HepG2 (cell line): ENCODE data around the gene GPN1. TPM values are rescaled to one million over a fixed set of nuclear protein-coding genes. Genes with fewer than 3 reads are reported as not detected.

Experiments used
- ARNT ChIP-seq: fragments of 450-650 bp; IDR thresholded peaks from 2 replicates; pipeline ENCODE4 v1.6.1; 2017
- DNMT1 ChIP-seq: sonication (generic); formaldehyde crosslinking; IDR thresholded peaks from 2 replicates; pipeline ENCODE4 v1.5.1; 2020; ENCODE audit warnings: mild to moderate bottlenecking, missing genetic modification reagents
- EHMT2 ChIP-seq: fragments of 200-600 bp; sonication (generic); IDR thresholded peaks from 2 replicates; pipeline ENCODE4 v1.7.0; 2017; ENCODE audit warnings: antibody characterized with exemption, low read depth, low read length, borderline replicate concordance
- FOXP1 ChIP-seq, 2 experiments: fragments of 450-650 bp in 1 of 2; IDR thresholded peaks; 2 replicates each; pipeline ENCODE4 v1.6.1; 2017 to 2018; ENCODE audit warnings: antibody characterized with exemption in 1 of 2
- GTF2F1 ChIP-seq: fragments of 150-350 bp; IDR thresholded peaks from 2 replicates; pipeline ENCODE4 v1.6.1; 2014; ENCODE audit warnings: low read length
- HDAC1 ChIP-seq: sonication (generic); formaldehyde crosslinking; IDR thresholded peaks from 2 replicates; pipeline ENCODE4 v1.5.1; 2020; ENCODE audit warnings: mild to moderate bottlenecking, missing genetic modification reagents
- HOMEZ ChIP-seq: IDR thresholded peaks from 2 replicates; pipeline ENCODE4 v1.6.1; 2016; ENCODE audit warnings: low read depth
- KDM5A ChIP-seq: fragments of 200-600 bp; sonication (generic); IDR thresholded peaks from 2 replicates; pipeline ENCODE4 v1.7.0; 2018; ENCODE audit warnings: antibody characterized with exemption, mild to moderate bottlenecking, low read length, borderline replicate concordance
- KDM6A ChIP-seq: IDR thresholded peaks from 2 replicates; pipeline ENCODE4 v1.6.1; 2016; ENCODE audit warnings: low read depth
- MYPOP ChIP-seq: sonication (generic); formaldehyde crosslinking; IDR thresholded peaks from 2 replicates; pipeline ENCODE4 v1.8.1; 2023; ENCODE audit warnings: mild to moderate bottlenecking, moderate library complexity, missing genetic modification reagents
- RBM22 ChIP-seq: fragments of 200-400 bp; formaldehyde crosslinking; optimal IDR thresholded peaks from 2 replicates; pipeline ENCODE3; 2017; ENCODE audit warnings: mild to moderate bottlenecking, low read length, moderate library complexity
- REPIN1 ChIP-seq: sonication (generic); formaldehyde crosslinking; IDR thresholded peaks from 2 replicates; pipeline ENCODE4 v1.8.0; 2022; ENCODE audit warnings: missing genetic modification reagents, low read depth, mild to moderate bottlenecking, borderline replicate concordance
- RXRA ChIP-seq: sonication (generic); formaldehyde crosslinking; IDR thresholded peaks from 2 replicates; pipeline ENCODE4 v1.5.1; 2020; ENCODE audit warnings: missing genetic modification reagents
- SMC3 ChIP-seq: IDR thresholded peaks from 2 replicates; pipeline ENCODE4 v1.6.1; 2011; ENCODE audit warnings: low read length, improper control_type of control experiment
- TBP ChIP-seq: sonication (generic); formaldehyde crosslinking; IDR thresholded peaks from 2 replicates; pipeline ENCODE4 v1.5.0; 2020; ENCODE audit warnings: missing genetic modification reagents
- TCF7 ChIP-seq: sonication (generic); IDR thresholded peaks from 2 replicates; pipeline ENCODE4 v1.6.1; 2016; ENCODE audit warnings: antibody characterized with exemption, low read depth
- TGIF2 ChIP-seq: IDR thresholded peaks from 2 replicates; pipeline ENCODE4 v1.6.1; 2016; ENCODE audit warnings: control low read depth, missing compliant biosample characterization
- THRA ChIP-seq: sonication (generic); formaldehyde crosslinking; IDR thresholded peaks from 2 replicates; pipeline ENCODE4 v1.4.0; 2020; ENCODE audit warnings: missing genetic modification reagents, borderline replicate concordance
- ZFX ChIP-seq: sonication (generic); formaldehyde crosslinking; IDR thresholded peaks from 2 replicates; pipeline ENCODE4 v1.4.0; 2020; ENCODE audit warnings: mild to moderate bottlenecking, low read depth, missing genetic modification reagents, moderate library complexity
- ZNF350 ChIP-seq: sonication (generic); formaldehyde crosslinking; IDR thresholded peaks from 2 replicates; pipeline ENCODE4 v1.4.0; 2020; ENCODE audit warnings: mild to moderate bottlenecking, low read depth, missing genetic modification reagents, borderline replicate concordance
- polyA plus RNA-seq, 8 experiments: library from polyadenylated mRNA; depleted of rRNA in 3 of 8; stranded (reverse) in 7 of 8; unstranded in 1 of 8; fragments of >200 nt; fragmentation: Illumina TruSeq in 4 of 8; extraction: Trizol in 4 of 8; gene quantifications; 2 replicates each; pipeline versions ENCODE4 v1.2.1 to v1.2.3, GENCODE V29; 2011 to 2016; ENCODE audit warnings: low read depth in 4 of 8, missing spikeins in 1 of 8, mixed read lengths in 1 of 8; ENCODE audit not compliant: insufficient read depth in 1 of 8
- total RNA-seq, 5 experiments: library from RNA; depleted of rRNA; stranded (reverse); fragments of >200 nt; fragmentation: Illumina TruSeq; extraction: Trizol; gene quantifications; 2 replicates each; pipeline ENCODE4 v1.2.3, GENCODE V29; 2016; ENCODE audit warnings: low read depth in 1 of 5
- TF ChIP-seq, protein P1 (sequence below): sonication (generic); formaldehyde crosslinking; IDR thresholded peaks from 2 replicates; pipeline ENCODE4 v1.8.0; 2022; ENCODE audit warnings: mild to moderate bottlenecking, missing genetic modification reagents, moderate library complexity
- TF ChIP-seq, protein P2 (sequence below): sonication (generic); formaldehyde crosslinking; IDR thresholded peaks from 2 replicates; pipeline ENCODE4 v1.4.0; 2020; ENCODE audit warnings: mild to moderate bottlenecking, missing genetic modification reagents

GPN1 gene
- total and polyA plus RNA-seq, 2 of the 13 experiments (the other 11 are each of a cell fraction or from before 2014, with no cell fraction given), result 54.5 to 62.7 TPM

- peak; percentile 80; the same call in 1 of the 2 replicates for TF ChIP-seq TBP (CRISPR knock-in tag)
- peak; percentile 98 for TF ChIP-seq REPIN1 (CRISPR knock-in tag)
- peak; percentile 55; the same call in 1 of the 2 replicates for TF ChIP-seq DNMT1 (CRISPR knock-in tag)
- TF ChIP-seq RBM22, result peak; percentile 84
- peak; percentile 99 for TF ChIP-seq ZNF350 (CRISPR knock-in tag)
- TF ChIP-seq TCF7, result no peak
- TF ChIP-seq TGIF2, result peak; percentile 90
- TF ChIP-seq ARNT, result no peak
- peak; percentile 99 for TF ChIP-seq HDAC1
- TF ChIP-seq THRA (CRISPR knock-in tag), result peak; percentile 71
- TF ChIP-seq GTF2F1, result no peak
- peak; percentile 100 for TF ChIP-seq KDM5A
- TF ChIP-seq HOMEZ (CRISPR knock-in tag), result no peak
- TF ChIP-seq SMC3, result no peak
- TF ChIP-seq FOXP1 (IDR thresholded peaks at IDR 0.05), result peak; percentile 80
- peak; percentile 78; the same call in 1 of the 2 replicates for TF ChIP-seq FOXP1 (CRISPR knock-in tag; IDR thresholded peaks at IDR 0.05)
- peak; percentile 94; the same call in 1 of the 2 replicates for TF ChIP-seq EHMT2
- TF ChIP-seq KDM6A (CRISPR knock-in tag), result no peak
- peak; percentile 73 for TF ChIP-seq RXRA
- TF ChIP-seq, protein P1, sequence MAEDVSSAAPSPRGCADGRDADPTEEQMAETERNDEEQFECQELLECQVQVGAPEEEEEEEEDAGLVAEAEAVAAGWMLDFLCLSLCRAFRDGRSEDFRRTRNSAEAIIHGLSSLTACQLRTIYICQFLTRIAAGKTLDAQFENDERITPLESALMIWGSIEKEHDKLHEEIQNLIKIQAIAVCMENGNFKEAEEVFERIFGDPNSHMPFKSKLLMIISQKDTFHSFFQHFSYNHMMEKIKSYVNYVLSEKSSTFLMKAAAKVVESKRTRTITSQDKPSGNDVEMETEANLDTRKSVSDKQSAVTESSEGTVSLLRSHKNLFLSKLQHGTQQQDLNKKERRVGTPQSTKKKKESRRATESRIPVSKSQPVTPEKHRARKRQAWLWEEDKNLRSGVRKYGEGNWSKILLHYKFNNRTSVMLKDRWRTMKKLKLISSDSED (CRISPR knock-in tag), result no peak
- TF ChIP-seq, protein P2, sequence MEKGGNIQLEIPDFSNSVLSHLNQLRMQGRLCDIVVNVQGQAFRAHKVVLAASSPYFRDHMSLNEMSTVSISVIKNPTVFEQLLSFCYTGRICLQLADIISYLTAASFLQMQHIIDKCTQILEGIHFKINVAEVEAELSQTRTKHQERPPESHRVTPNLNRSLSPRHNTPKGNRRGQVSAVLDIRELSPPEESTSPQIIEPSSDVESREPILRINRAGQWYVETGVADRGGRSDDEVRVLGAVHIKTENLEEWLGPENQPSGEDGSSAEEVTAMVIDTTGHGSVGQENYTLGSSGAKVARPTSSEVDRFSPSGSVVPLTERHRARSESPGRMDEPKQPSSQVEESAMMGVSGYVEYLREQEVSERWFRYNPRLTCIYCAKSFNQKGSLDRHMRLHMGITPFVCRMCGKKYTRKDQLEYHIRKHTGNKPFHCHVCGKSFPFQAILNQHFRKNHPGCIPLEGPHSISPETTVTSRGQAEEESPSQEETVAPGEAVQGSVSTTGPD (CRISPR knock-in tag), result no peak
- peak; percentile 87 for TF ChIP-seq ZFX (CRISPR knock-in tag)
- TF ChIP-seq MYPOP (CRISPR knock-in tag), result peak; percentile 69; the same call in 1 of the 2 replicates
Measured at GRCh38 chr2:27663285-27664153, 34.7 kb downstream of the GPN1 start, which contains the start of the genes SLC4A1AP and SUPT7L (continued).
